HK-2 (cell line): ENCODE data around the gene GRK7.
"Not testable (repeated sequence)": the region's sequence is repeated elsewhere in the genome, so short reads cannot be mapped to it uniquely, and the experiment has no call there.

ENCODE experiments used
- DNase-seq: peaks from one replicate; pipeline ENCODE4 v3.0.0-alpha.2; 2018; ENCODE audit not compliant: unreplicated experiment

The GRK7 gene

DNA sequence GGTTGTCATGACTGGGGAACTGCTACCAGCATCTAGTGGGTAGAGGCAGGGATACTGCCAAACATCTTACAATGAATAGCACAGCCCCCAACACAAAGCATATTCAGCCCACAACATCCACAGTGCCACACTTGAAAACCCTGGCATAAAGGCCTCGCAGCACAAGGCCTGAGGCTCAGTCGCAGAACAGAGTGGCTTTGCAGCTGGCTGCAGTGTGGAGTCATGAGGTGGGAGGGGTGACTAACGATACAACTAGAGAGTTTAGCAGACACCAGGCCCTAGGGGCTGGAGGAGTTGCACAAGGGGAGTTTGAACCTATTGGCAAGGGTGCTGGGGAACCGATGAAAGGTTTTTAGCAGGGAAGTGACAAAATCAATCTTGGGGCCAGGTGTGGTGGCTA, 32.1 kb downstream of the GRK7 start:
- DNase-seq, result no peak

DNA sequence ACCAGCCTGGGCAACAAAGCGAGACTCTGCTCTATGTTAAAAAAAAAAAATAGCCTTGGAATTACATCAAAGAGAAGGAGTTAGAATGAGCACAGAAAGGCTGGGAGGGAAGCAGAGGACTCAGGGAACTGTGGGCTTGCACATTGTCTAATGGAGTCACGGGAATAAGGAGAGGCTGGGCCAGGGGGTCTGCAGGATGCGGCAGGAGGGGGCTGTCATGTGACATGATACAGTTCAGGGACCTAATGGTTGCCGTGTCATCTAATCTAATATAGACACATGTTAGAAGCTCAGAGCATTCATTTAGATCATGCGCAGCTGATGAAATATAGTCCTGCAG, 32.5 kb downstream of the GRK7 start:
- DNase-seq, result no peak

- no peak for DNase-seq
Observed at GRCh38 chr3:141796081-141796888, 33.1 kb downstream of the GRK7 start.

GRCh38 chr3:141796889-141797781, 33.9 kb downstream of the GRK7 start:
- no peak for DNase-seq

DNA sequence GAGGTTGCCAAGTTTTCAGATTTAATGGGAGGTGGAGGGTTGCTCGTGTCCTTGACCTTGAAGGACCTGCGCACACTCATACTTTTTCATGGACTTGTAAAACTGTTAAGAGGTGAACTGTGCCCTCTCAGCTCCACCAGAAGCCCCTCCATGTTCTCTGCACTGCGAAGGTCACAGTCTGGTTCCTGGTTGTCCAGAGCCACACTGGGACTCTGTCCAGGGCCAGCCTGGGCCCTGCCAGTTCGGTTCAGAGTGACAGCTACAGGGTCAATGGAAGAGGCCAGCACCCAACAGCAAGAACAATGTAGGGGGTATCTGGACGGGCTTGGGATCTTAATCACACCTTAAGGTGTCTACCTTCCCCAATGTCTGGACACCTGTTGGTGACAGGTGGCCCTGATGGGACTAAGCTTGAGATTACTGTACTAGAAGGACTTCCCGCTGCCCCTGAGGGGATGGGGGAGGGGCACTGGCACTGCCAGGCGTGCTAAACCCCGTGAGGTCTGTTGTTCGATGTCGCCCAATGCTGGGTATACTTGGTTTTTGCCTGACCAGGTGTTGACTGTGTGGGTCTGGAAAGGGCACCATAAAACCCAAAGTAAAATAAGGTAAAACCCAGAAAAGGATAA, 34.7 kb downstream of the GRK7 start:
- DNase-seq, result no peak

GRCh38 chr3:141798448-141798845, 35.2 kb downstream of the GRK7 start:
- DNase-seq, result no peak

GRCh38 chr3:141802316-141803077, 39.3 kb downstream of the GRK7 start:
- DNase-seq, result no peak

- DNase-seq, result not testable (repeated sequence)
Observed at GRCh38 chr3:141803538-141803937, 40.3 kb downstream of the GRK7 start.

DNA sequence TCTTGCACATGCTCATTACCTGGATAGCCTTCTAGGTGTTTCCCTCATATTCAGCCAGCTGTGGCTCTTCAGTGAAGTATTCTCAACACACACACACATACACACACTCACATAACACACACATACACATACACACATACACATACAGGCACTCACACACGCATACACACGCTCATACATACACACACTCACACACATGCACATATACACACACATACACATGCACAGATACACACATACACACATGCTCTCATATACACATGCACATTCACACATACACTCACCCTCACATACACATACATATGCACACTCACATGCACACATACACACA, 41.2 kb downstream of the GRK7 start:
- DNase-seq, result no peak

DNA sequence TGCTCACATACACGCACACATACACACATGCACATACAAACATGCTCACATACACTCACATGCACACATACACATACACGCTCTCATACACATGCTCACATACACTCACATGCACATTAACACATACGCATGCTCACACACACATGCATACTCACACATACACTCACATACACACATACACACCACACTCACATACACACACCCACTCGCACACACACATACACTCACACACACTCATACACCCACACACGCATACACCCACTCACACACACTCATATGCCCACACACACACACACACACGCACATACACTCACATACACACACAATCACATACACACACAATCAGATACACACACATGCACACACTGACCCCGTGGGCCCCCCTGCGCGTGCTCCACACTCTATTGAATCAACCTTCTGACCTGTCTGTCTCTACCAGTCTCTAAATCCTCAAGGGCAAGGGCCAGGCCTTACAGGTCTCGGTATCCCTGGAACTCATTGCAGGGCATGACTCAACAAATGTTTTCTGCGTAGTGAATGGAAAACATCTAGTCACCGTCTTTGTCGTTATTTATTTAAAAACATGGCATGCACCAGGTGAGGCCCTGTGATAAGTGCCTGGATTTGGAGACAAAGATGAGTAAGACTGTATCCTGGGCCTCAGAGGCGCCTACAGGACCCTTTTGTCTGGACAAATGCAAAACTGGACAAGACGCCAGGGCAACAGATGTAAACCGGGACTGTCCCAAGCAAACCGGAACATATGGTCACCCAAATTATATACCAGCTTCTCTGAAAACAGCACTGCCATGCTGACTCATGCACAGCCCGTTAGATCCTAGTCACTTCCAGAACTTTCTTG, 41.8 kb downstream of the GRK7 start:
- no peak for DNase-seq

- DNase-seq, result no peak
Observed at GRCh38 chr3:141807277-141808033, 44.2 kb downstream of the GRK7 start.

- no peak for DNase-seq
Observed at GRCh38 chr3:141808586-141808985, 45.4 kb downstream of the GRK7 start.

DNA sequence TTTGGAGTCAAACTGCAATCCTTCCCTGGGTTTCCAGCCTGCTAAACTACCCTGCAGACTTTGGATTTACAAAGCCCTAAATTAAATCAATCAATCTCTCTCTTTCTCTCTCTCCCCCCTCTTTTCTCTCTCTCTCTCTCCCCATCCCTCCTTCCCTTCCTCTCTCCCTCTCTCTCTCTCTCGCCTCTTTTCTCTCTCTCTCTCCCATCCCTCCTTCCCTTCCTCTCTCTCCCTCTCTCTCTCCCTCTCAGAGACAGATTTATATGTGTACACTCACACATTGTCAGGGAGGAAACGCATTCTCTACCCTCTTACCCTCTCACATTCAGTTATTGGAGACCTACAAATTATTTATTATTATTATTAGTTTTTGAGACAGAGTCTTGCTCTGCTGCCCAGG, 47.0 kb downstream of the GRK7 start:
- DNase-seq, result no peak

DNA sequence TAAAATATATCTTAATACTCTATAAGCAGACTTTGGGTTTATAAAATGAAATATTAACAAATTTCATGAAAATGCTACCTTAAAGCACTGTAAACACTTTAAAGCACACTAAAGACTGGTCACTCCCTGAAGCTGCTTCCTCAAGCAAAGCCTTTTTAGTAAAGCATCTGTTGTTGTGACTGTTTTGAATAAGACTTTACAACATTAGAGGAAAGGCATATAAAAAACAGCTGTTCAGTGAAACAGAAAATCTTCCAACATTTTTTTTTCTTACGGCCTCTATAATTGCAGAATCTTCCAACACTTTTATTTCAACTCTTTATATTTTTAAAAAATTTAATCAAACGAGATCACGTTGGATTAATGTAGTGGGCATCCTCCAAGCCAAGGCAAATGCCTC, 48.1 kb downstream of the GRK7 start:
- DNase-seq, result no peak

GRCh38 chr3:141812084-141812483, 48.9 kb downstream of the GRK7 start:
- DNase-seq, result no peak

GRCh38 chr3:141812586-141812985, 49.4 kb downstream of the GRK7 start:
- no peak for DNase-seq
